ENCODE data around the gene LIPM.

GRCh38 chr10:88851706-88852105 is 49.2 kb downstream of the LIPM start, which contains the start of gene ANKRD22:
- no peak for TF ChIP-seq POLR2A (IDR thresholded peaks at IDR 0.05)
- TF ChIP-seq CTCF (IDR thresholded peaks at IDR 0.05 in 4 of 5, conservative IDR thresholded peaks at IDR 0.05 in 1 of 5): no peak

All from gastrocnemius medialis (tissue), 4 donors.